MM.1S (cell line): ENCODE data around the gene EIF4G1.
A peak's percentile ranks its signal among the peaks of the same experiment; 100 is the strongest.

Experiments
- DNase-seq: peaks from one replicate; pipeline ENCODE4 v3.0.0-alpha.2; 2015
- H2AFZ ChIP-seq: fragments of 300-600 bp; sonication (generic); 2 replicates; pipeline ENCODE4 v1.6.0; 2016; ENCODE audit warnings: antibody characterized with exemption, low read length
- H3F3A ChIP-seq: fragments of 300-600 bp; sonication (generic); 2 replicates; pipeline ENCODE4 v1.6.1; 2016; ENCODE audit warnings: mild to moderate bottlenecking, antibody characterized with exemption, low read length, moderate library complexity, mixed read lengths; ENCODE audit not compliant: insufficient read depth
- H3K27ac ChIP-seq: fragments of 300-600 bp; sonication (generic); 2 replicates; pipeline ENCODE4 v1.5.1; 2016; ENCODE audit warnings: mild to moderate bottlenecking, low read length
- H3K27me3 ChIP-seq: fragments of 300-600 bp; sonication (generic); replicated peaks from 2 replicates; pipeline ENCODE4 v1.6.0; 2016; ENCODE audit warnings: low read length; ENCODE audit not compliant: insufficient read depth
- H3K36me3 ChIP-seq: fragments of 300-600 bp; sonication (generic); replicated peaks from 2 replicates; pipeline ENCODE4 v1.6.1; 2016; ENCODE audit warnings: mild to moderate bottlenecking, low read length, mixed read lengths; ENCODE audit not compliant: insufficient read depth
- H3K4me1 ChIP-seq: fragments of 300-600 bp; sonication (generic); 2 replicates; pipeline ENCODE4 v1.6.1; 2016; ENCODE audit warnings: low read length, mixed read lengths
- H3K4me2 ChIP-seq: fragments of 300-600 bp; sonication (generic); 2 replicates; pipeline ENCODE4 v1.6.0; 2016; ENCODE audit warnings: low read depth, low read length
- H3K4me3 ChIP-seq: fragments of 300-600 bp; sonication (generic); 2 replicates; pipeline ENCODE4 v1.5.1; 2016; ENCODE audit warnings: low read length, mixed read lengths
- H3K79me2 ChIP-seq: fragments of 300-600 bp; sonication (generic); 2 replicates; pipeline ENCODE4 v1.6.1; 2016; ENCODE audit warnings: mixed run types, low read length, mixed read lengths
- H3K9ac ChIP-seq: fragments of 300-600 bp; sonication (generic); 2 replicates; pipeline ENCODE4 v1.6.1; 2016; ENCODE audit warnings: low read length, mixed read lengths
- H3K9me2 ChIP-seq: fragments of 300-600 bp; sonication (generic); replicated peaks from 2 replicates; pipeline ENCODE4 v1.6.1; 2016; ENCODE audit warnings: mild to moderate bottlenecking, low read length, mixed read lengths; ENCODE audit not compliant: insufficient read depth
- H3K9me3 ChIP-seq: fragments of 300-600 bp; sonication (generic); replicated peaks from 2 replicates; pipeline ENCODE4 v1.6.1; 2016; ENCODE audit warnings: mild to moderate bottlenecking, low read length, mixed read lengths; ENCODE audit not compliant: insufficient read depth
- H4K20me1 ChIP-seq: fragments of 300-600 bp; sonication (generic); 2 replicates; pipeline ENCODE4 v1.6.1; 2016; ENCODE audit warnings: mild to moderate bottlenecking, low read length, moderate library complexity, mixed read lengths; ENCODE audit not compliant: insufficient read depth
- CTCF ChIP-seq: fragments of 300-600 bp; sonication (generic); IDR thresholded peaks from 2 replicates; pipeline ENCODE4 v1.5.1; 2016; ENCODE audit warnings: antibody characterized with exemption, low read length, mixed read lengths
- EZH2 ChIP-seq: fragments of 300-600 bp; sonication (generic); optimal IDR thresholded peaks from 2 replicates; pipeline ENCODE3; 2017; ENCODE audit warnings: low read depth, mild to moderate bottlenecking, antibody characterized with exemption, low read length, mixed read lengths
- EZH2phosphoT487 ChIP-seq: fragments of 300-600 bp; sonication (generic); IDR thresholded peaks from 2 replicates; pipeline ENCODE4 v1.6.1; 2018; ENCODE audit warnings: antibody characterized with exemption, low read length

Gene EIF4G1

GRCh38 chr3:184336547-184337398 is 22.4 kb downstream of the EIF4G1 start:
- Histone ChIP-seq H3K9ac (peak overlapping the region; percentile 59; the same call in 1 of the 2 replicates), H3K4me1 (0 out of 2 replicates have a peak, but pooled peaks cover 4% of the 10 kb centered on the region), H3K79me2 (peaks cover 17% of the 10 kb centered on the region), H3K9me2 (no peaks in the 10 kb centered on the region), H3K4me2 (peak overlapping the region; percentile 69), H3K27me3 (no peaks in the 10 kb centered on the region), H2AFZ (no peak overlapping the region), H3K4me3 (peak overlapping the region; percentile 73), H4K20me1 (peaks cover 30% of the 10 kb centered on the region), H3K9me3 (no peaks in the 10 kb centered on the region), H3F3A (peaks cover 36% of the 10 kb centered on the region), H3K36me3 (peaks cover 11% of the 10 kb centered on the region), H3K27ac (no peak overlapping the region)
- no peak for DNase-seq
- TF ChIP-seq EZH2phosphoT487 (no peak), EZH2 (no peak), CTCF (no peak)

GRCh38 chr3:184337399-184337714 is 23.0 kb downstream of the EIF4G1 start, which contains the start of gene FAM131A:
FAM131A (plus strand) TSS chr3:184337600; CDS start chr3:184337631, 31 bp downstream.
- no peak for DNase-seq
- TF ChIP-seq EZH2phosphoT487 (no peak), CTCF (no peak), EZH2 (no peak)
- Histone ChIP-seq H3K27ac (no peak within 1 kb of the TSS), H3K9me2 (no peaks in the 10 kb centered on the region), H2AFZ (no peak within 1 kb of the TSS), H3F3A (peaks cover 30% of the 10 kb centered on the region), H3K4me1 (0 out of 2 replicates have a peak, but pooled peaks cover 4% of the 10 kb centered on the region), H3K36me3 (peaks cover 5% of the 10 kb centered on the region; the same call in 1 of the 2 replicates), H4K20me1 (peaks cover 24% of the 10 kb centered on the region), H3K4me3 (peak within 1 kb of the TSS; percentile 73), H3K27me3 (no peaks in the 10 kb centered on the region), H3K9ac (peak within 1 kb of the TSS; percentile 59; the same call in 1 of the 2 replicates), H3K9me3 (no peaks in the 10 kb centered on the region), H3K4me2 (peak within 1 kb of the TSS; percentile 69), H3K79me2 (peaks cover 11% of the 10 kb centered on the region; the same call in 1 of the 2 replicates)

GRCh38 chr3:184337981-184338380 is 23.6 kb downstream of the EIF4G1 start:
- TF ChIP-seq CTCF, result no peak
- TF ChIP-seq EZH2, result no peak
- no peak for TF ChIP-seq EZH2phosphoT487
- H3K4me3 ChIP-seq, result no peak overlapping the region
- 0 out of 2 replicates have a peak, but pooled peaks cover 4% of the 10 kb centered on the region for H3K4me1 ChIP-seq
- no peaks in the 10 kb centered on the region for H3K36me3 ChIP-seq
- no peak overlapping the region for H3K4me2 ChIP-seq
- H4K20me1 ChIP-seq, result peaks cover 18% of the 10 kb centered on the region; the same call in 1 of the 2 replicates
- H3K9me2 ChIP-seq, result no peaks in the 10 kb centered on the region
- H2AFZ ChIP-seq, result no peak overlapping the region
- no peak overlapping the region for H3K9ac ChIP-seq
- no peaks in the 10 kb centered on the region for H3K27me3 ChIP-seq
- no peak overlapping the region for H3K27ac ChIP-seq
- H3F3A ChIP-seq, result peaks cover 24% of the 10 kb centered on the region
- no peaks in the 10 kb centered on the region for H3K9me3 ChIP-seq
- peaks cover 5% of the 10 kb centered on the region; the same call in 1 of the 2 replicates for H3K79me2 ChIP-seq
- DNase-seq, result no peak
